Mesendoderm (in vitro differentiated cells): ENCODE data around the gene P2RX1.

ENCODE experiments used
- DNase-seq: peaks from one replicate; pipeline ENCODE4 v3.0.0; 2013
- H2AK5ac ChIP-seq: 2 replicates; pipeline ENCODE4 v1.6.1; 2013; ENCODE audit warnings: low read length, inconsistent platforms
- H2BK120ac ChIP-seq: 2 replicates; pipeline ENCODE4 v1.6.1; 2013; ENCODE audit warnings: low read depth, mild to moderate bottlenecking, low read length, moderate library complexity, mixed read lengths
- H2BK15ac ChIP-seq: replicated peaks from 2 replicates; pipeline ENCODE4 v1.6.1; 2013; ENCODE audit warnings: low read depth, mild to moderate bottlenecking, moderate library complexity
- H2BK5ac ChIP-seq: 2 replicates; pipeline ENCODE4 v1.6.1; 2013; ENCODE audit warnings: low read length, inconsistent platforms
- H3K18ac ChIP-seq: 2 replicates; pipeline ENCODE4 v1.6.1; 2013; ENCODE audit warnings: mild to moderate bottlenecking, low read length, mixed read lengths
- H3K23ac ChIP-seq: one replicate; pipeline ENCODE4 v1.6.1; 2013; ENCODE audit warnings: low read length
- H3K27ac ChIP-seq: 2 replicates; pipeline ENCODE4 v1.5.1; 2013; ENCODE audit warnings: low read depth, mild to moderate bottlenecking, inconsistent platforms, low read length, moderate library complexity
- H3K27me3 ChIP-seq: 2 replicates; pipeline ENCODE4 v1.6.1; 2013; ENCODE audit warnings: low read length, control low read depth, mild to moderate bottlenecking, inconsistent platforms; ENCODE audit not compliant: insufficient read depth, poor library complexity
- H3K36me3 ChIP-seq: 2 replicates; pipeline ENCODE4 v1.6.1; 2013; ENCODE audit warnings: low read length, inconsistent platforms; ENCODE audit not compliant: control insufficient read depth, insufficient read depth
- H3K4ac ChIP-seq: one replicate; pipeline ENCODE4 v1.6.1; 2013; ENCODE audit warnings: low read depth, mild to moderate bottlenecking, low read length, moderate library complexity
- H3K4me1 ChIP-seq: 2 replicates; pipeline ENCODE4 v1.6.1; 2013; ENCODE audit warnings: low read depth, low read length, inconsistent platforms; ENCODE audit not compliant: control insufficient read depth
- H3K4me2 ChIP-seq: 2 replicates; pipeline ENCODE4 v1.6.1; 2013; ENCODE audit warnings: low read length
- H3K4me3 ChIP-seq: 2 replicates; pipeline ENCODE4 v1.5.1; 2013; ENCODE audit warnings: mild to moderate bottlenecking, low read length
- H3K56ac ChIP-seq: one replicate; pipeline ENCODE4 v1.6.1; 2013; ENCODE audit warnings: low read length
- H3K79me1 ChIP-seq: 2 replicates; pipeline ENCODE4 v1.6.1; 2013; ENCODE audit warnings: low read length, inconsistent platforms
- H3K79me2 ChIP-seq: 2 replicates; pipeline ENCODE4 v1.6.1; 2013; ENCODE audit warnings: mild to moderate bottlenecking, low read length; ENCODE audit not compliant: control insufficient read depth, insufficient read depth
- H3K9ac ChIP-seq: 2 replicates; pipeline ENCODE4 v1.6.1; 2013; ENCODE audit warnings: low read length, inconsistent platforms
- H4K5ac ChIP-seq: one replicate; pipeline ENCODE4 v1.6.1; 2013; ENCODE audit warnings: low read length
- H4K8ac ChIP-seq: one replicate; pipeline ENCODE4 v1.6.1; 2013; ENCODE audit warnings: low read depth, mild to moderate bottlenecking, control low read depth, low read length, moderate library complexity
- WGBS: extraction: QIAGEN DNeasy Blood & Tissue Kit; methylation state at CpG from one replicate; pipeline ENCODE4 v1.1.7; 2013; ENCODE audit warnings: low lambda C conversion rate, missing lambda C conversion rate; ENCODE audit not compliant: insufficient coverage; ENCODE audit errors: extremely low coverage; 5-methylcytosine and 5-hydroxymethylcytosine counted together

The P2RX1 gene

DNA sequence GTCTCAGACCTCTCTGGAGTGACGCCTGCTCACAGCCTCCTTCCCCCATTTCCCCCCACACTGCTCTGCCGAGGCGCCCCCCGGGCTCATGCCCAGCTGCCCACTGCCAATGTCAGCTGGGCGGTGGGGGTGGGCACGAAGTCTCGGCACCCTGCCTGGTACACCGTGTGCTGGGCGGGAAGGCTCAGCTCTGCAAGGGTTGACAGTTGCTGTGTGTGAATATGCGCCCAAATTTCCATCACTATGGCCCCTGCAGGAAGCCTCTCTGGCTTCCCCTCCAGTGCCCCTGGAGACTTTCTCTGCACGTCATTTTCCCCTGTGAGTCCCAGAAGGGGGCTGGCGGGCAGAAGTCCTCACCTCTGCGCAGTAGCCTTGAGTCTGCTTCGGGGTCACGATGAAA lies 11.8 kb downstream of the P2RX1 start:
- H3K79me1 ChIP-seq = no peaks in the 10 kb centered on the region
- no peak overlapping the region for H2BK120ac ChIP-seq
- H2BK5ac ChIP-seq = no peak overlapping the region
- no peak overlapping the region for H4K5ac ChIP-seq
- no peak overlapping the region for H3K4me3 ChIP-seq
- H3K27ac ChIP-seq = no peak overlapping the region
- H3K4me2 ChIP-seq = no peak overlapping the region
- H3K56ac ChIP-seq = no peak overlapping the region
- H3K79me2 ChIP-seq = no peaks in the 10 kb centered on the region
- H2AK5ac ChIP-seq = no peak overlapping the region
- H3K4ac ChIP-seq = no peak overlapping the region
- no peak overlapping the region for H4K8ac ChIP-seq
- no peak overlapping the region for H3K18ac ChIP-seq
- WGBS = no CpG with 5 or more reads among the region's 15 CpGs
- no peak overlapping the region for H3K23ac ChIP-seq
- no peak for DNase-seq
- peaks cover 1% of the 10 kb centered on the region for H3K4me1 ChIP-seq
- H3K9ac ChIP-seq = no peak overlapping the region
- H3K36me3 ChIP-seq = no peaks in the 10 kb centered on the region
- H3K27me3 ChIP-seq = no peaks in the 10 kb centered on the region
- H2BK15ac ChIP-seq = no peak overlapping the region

DNA sequence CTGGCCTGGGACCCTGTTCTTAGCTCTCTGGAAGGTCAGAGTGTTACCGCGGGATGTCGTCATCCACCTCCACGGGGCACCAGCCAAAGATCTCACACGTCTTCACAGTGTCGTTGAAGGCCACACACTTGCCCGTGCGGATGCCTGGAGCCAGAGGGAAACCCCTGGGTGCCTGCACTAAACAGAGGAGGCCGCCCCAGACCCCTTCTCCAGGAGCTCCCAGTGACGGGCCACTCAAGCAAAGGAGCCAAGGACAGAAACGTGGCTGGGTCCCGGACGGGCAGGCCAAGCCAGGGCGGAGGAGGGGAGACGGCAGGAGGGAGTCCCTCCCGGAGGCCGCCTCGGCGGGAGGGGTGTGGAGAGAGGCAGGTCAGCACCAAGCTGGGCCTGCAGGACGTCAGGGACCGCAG lies 12.4 kb downstream of the P2RX1 start:
- H2AK5ac ChIP-seq = no peak overlapping the region
- no peaks in the 10 kb centered on the region for H3K79me2 ChIP-seq
- H2BK120ac ChIP-seq = no peak overlapping the region
- H2BK5ac ChIP-seq = no peak overlapping the region
- H4K5ac ChIP-seq = no peak overlapping the region
- H3K4ac ChIP-seq = no peak overlapping the region
- H3K18ac ChIP-seq = no peak overlapping the region
- H3K79me1 ChIP-seq = no peaks in the 10 kb centered on the region
- H3K27me3 ChIP-seq = no peaks in the 10 kb centered on the region
- no peak overlapping the region for H3K4me3 ChIP-seq
- H4K8ac ChIP-seq = no peak overlapping the region
- H3K9ac ChIP-seq = no peak overlapping the region
- WGBS = no CpG with 5 or more reads among the region's 21 CpGs
- H3K4me2 ChIP-seq = no peak overlapping the region
- H3K56ac ChIP-seq = no peak overlapping the region
- no peaks in the 10 kb centered on the region for H3K36me3 ChIP-seq
- no peak overlapping the region for H3K27ac ChIP-seq
- no peak overlapping the region for H3K23ac ChIP-seq
- DNase-seq = peak; percentile 44
- no peak overlapping the region for H2BK15ac ChIP-seq
- peaks cover 1% of the 10 kb centered on the region for H3K4me1 ChIP-seq

DNA sequence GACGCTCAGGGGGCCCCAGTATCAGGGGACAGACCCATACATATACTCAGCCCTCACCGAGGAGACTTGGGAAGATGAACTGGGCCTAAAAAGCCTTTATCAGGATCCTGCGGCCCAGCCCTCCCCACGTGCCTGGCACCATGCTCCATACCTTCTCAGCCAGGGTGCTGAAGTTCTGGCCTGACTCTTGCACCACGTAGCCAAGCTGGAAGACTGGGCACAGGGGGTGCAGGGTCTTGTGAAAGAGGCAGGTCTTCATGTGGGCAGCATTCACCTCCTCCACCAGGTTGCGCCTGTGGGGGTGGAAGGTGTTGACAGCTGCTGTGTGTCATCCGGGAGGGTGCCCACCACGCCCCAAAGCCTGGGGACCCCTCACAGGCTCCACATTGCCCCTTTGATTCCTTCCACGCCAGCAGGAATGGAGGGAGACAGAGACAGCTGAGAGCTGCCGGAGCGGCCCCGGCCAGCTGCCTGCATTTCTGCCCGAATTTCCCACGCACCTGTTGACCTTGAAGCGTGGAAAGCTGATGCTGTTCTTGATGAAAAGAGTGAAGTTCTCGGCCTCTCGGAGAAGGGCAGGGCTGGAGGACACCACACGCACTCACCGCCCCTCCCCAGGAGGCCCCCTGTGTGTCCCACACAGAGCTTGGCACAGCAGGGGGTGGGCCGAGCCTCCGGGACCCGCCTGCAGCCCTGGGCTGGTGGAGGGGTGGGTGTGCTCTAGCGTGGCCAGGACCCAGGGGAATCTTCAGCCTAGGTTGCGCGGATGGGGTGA lies 13.0 kb downstream of the P2RX1 start:
- H3K4ac ChIP-seq = no peak overlapping the region
- no peak overlapping the region for H3K27ac ChIP-seq
- no peak for DNase-seq
- no peak overlapping the region for H4K8ac ChIP-seq
- no peak overlapping the region for H2BK120ac ChIP-seq
- no peak overlapping the region for H3K18ac ChIP-seq
- H2BK5ac ChIP-seq = no peak overlapping the region
- no CpG with 5 or more reads among the region's 25 CpGs for WGBS
- no peaks in the 10 kb centered on the region for H3K79me2 ChIP-seq
- H3K36me3 ChIP-seq = no peaks in the 10 kb centered on the region
- H3K4me1 ChIP-seq = peaks cover 1% of the 10 kb centered on the region
- no peaks in the 10 kb centered on the region for H3K27me3 ChIP-seq
- no peak overlapping the region for H2BK15ac ChIP-seq
- no peak overlapping the region for H3K56ac ChIP-seq
- H3K79me1 ChIP-seq = no peaks in the 10 kb centered on the region
- no peak overlapping the region for H4K5ac ChIP-seq
- no peak overlapping the region for H3K9ac ChIP-seq
- H3K4me2 ChIP-seq = no peak overlapping the region
- H3K4me3 ChIP-seq = no peak overlapping the region
- no peak overlapping the region for H2AK5ac ChIP-seq
- H3K23ac ChIP-seq = no peak overlapping the region

DNA sequence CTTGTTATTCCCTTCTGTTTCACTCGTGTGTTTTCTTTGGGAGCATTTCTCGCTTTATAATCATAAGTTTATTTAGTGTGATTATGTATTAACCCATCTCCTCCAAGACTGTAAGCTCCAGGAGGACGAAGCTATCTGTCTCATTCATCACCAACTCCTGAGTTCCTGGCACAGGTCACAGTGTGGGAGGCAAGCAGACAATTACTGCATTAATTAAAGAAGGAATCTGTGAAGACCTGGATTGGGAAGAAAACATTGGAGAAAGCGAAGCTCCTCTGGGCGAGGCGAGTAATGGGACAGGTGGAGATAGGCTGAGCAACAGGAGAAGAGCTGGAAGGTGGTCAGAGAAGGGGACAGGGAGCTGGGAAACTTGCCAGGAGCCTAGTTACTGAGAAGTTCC lies 15.6 kb downstream of the P2RX1 start:
- H3K4ac ChIP-seq = no peak overlapping the region
- no peaks in the 10 kb centered on the region for H3K36me3 ChIP-seq
- H3K18ac ChIP-seq = no peak overlapping the region
- H2BK5ac ChIP-seq = no peak overlapping the region
- H3K79me2 ChIP-seq = no peaks in the 10 kb centered on the region
- no peaks in the 10 kb centered on the region for H3K79me1 ChIP-seq
- H3K27ac ChIP-seq = no peak overlapping the region
- no peak for DNase-seq
- H2AK5ac ChIP-seq = no peak overlapping the region
- no peak overlapping the region for H3K56ac ChIP-seq
- H3K4me2 ChIP-seq = no peak overlapping the region
- no peak overlapping the region for H2BK15ac ChIP-seq
- H3K9ac ChIP-seq = no peak overlapping the region
- H4K8ac ChIP-seq = no peak overlapping the region
- H4K5ac ChIP-seq = no peak overlapping the region
- H3K4me3 ChIP-seq = no peak overlapping the region
- H2BK120ac ChIP-seq = no peak overlapping the region
- H3K4me1 ChIP-seq = peaks cover 1% of the 10 kb centered on the region
- H3K27me3 ChIP-seq = no peaks in the 10 kb centered on the region
- no CpG with 5 or more reads among the region's 6 CpGs for WGBS
- H3K23ac ChIP-seq = no peak overlapping the region

DNA sequence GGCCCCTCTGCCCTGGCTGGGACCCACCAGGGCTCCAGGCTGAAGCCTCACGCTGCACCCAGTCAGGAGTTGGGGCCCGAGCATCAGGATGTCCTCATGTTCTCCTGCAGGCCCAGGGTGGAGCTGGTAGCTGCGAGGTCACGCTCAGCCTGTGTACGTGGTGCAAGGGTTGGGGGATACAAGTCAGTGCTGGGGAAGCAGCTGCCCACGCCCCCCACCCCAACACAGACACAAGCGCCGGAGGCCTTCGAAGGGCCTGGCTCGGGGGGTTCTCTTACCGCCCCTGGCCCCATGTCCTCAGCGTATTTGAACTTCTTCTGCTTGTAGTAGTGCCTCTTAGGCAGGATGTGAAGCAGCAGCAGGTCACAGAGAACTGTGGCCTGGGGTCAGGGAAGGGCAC lies 18.5 kb downstream of the P2RX1 start:
- H3K56ac ChIP-seq = no peak overlapping the region
- no peak overlapping the region for H2BK15ac ChIP-seq
- no peak overlapping the region for H3K27ac ChIP-seq
- no peak overlapping the region for H4K8ac ChIP-seq
- no peak overlapping the region for H2BK120ac ChIP-seq
- H3K4ac ChIP-seq = no peak overlapping the region
- H3K79me2 ChIP-seq = no peaks in the 10 kb centered on the region
- no peaks in the 10 kb centered on the region for H3K79me1 ChIP-seq
- H3K23ac ChIP-seq = no peak overlapping the region
- no peak overlapping the region for H2AK5ac ChIP-seq
- no peaks in the 10 kb centered on the region for H3K27me3 ChIP-seq
- no peak overlapping the region for H4K5ac ChIP-seq
- no peak overlapping the region for H3K18ac ChIP-seq
- H3K4me2 ChIP-seq = no peak overlapping the region
- DNase-seq = no peak
- H3K4me1 ChIP-seq = peaks cover 7% of the 10 kb centered on the region
- no peaks in the 10 kb centered on the region for H3K36me3 ChIP-seq
- H3K4me3 ChIP-seq = no peak overlapping the region
- WGBS = no CpG with 5 or more reads among the region's 12 CpGs
- no peak overlapping the region for H3K9ac ChIP-seq
- no peak overlapping the region for H2BK5ac ChIP-seq

DNA sequence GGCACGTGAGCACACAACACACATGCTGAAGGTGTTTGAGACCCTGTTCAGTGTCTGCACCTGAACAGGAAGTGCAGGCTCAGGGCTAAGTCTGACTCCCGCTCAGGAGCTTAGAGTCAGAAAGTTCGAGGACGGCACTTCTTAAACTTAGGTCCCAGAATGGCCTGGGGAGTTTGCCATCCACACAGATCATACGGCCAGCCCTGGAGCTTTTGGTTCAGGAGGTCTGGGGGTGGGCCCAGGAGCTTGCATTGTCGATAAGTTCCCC lies 19.4 kb downstream of the P2RX1 start:
- Histone ChIP-seq H4K5ac (no peak overlapping the region), H3K27me3 (no peaks in the 10 kb centered on the region), H3K79me2 (no peaks in the 10 kb centered on the region), H3K56ac (no peak overlapping the region), H3K4me3 (no peak overlapping the region), H2AK5ac (no peak overlapping the region), H3K36me3 (no peaks in the 10 kb centered on the region), H2BK120ac (no peak overlapping the region), H3K9ac (no peak overlapping the region), H3K4me1 (peaks cover 7% of the 10 kb centered on the region), H3K4me2 (no peak overlapping the region), H3K79me1 (no peaks in the 10 kb centered on the region), H3K27ac (no peak overlapping the region), H3K23ac (no peak overlapping the region), H2BK5ac (no peak overlapping the region), H3K18ac (no peak overlapping the region), H3K4ac (no peak overlapping the region), H2BK15ac (no peak overlapping the region), H4K8ac (no peak overlapping the region)
- no peak for DNase-seq
- no CpG with 5 or more reads among the region's 6 CpGs for WGBS
